Esophagus squamous epithelium (tissue), 5 donors: Measurements from ENCODE around the gene SPOCK1. TPM values are rescaled to one million over a fixed set of nuclear protein-coding genes. Genes with fewer than 3 reads are reported as not detected.

Experiments
- DNase-seq: peaks from one replicate; lab custom pipeline; 2025; lab: John Stamatoyannopoulos, UW
- H3K27ac ChIP-seq, 4 donors: fragments of 200-600 bp; sonication (generic); one replicate each; pipeline ENCODE4 v1.5.1; 2016 to 2019; ENCODE audit warnings: mild to moderate bottlenecking in 1 of 4
- H3K27me3 ChIP-seq, 4 donors: fragments of 200-600 bp; sonication (generic); 1 replicate in 3 of 4; 2 replicates in 1 of 4; pipeline versions ENCODE4 v1.5.1 to v1.6.0; 2017 to 2021; ENCODE audit warnings: antibody characterized with exemption in 1 of 4
- H3K36me3 ChIP-seq, 3 donors: fragments of 200-600 bp; sonication (generic); one replicate each; pipeline ENCODE4 v1.5.1; 2016 to 2019
- H3K4me1 ChIP-seq, 3 donors: fragments of 200-600 bp; sonication (generic); one replicate each; pipeline ENCODE4 v1.5.1; 2017 to 2019
- H3K4me3 ChIP-seq, 4 donors: fragments of 200-600 bp; sonication (generic); 1 replicate in 3 of 4; 2 replicates in 1 of 4; pipeline ENCODE4 v1.5.1; 2016 to 2019; ENCODE audit warnings: mild to moderate bottlenecking in 2 of 4, moderate library complexity in 1 of 4
- H3K9me3 ChIP-seq, 3 donors: fragments of 200-600 bp; sonication (generic); one replicate each; pipeline ENCODE4 v1.5.1; 2016 to 2019
- POLR2A ChIP-seq, 4 donors: fragments of 450-650 bp; IDR thresholded peaks; one replicate each; pipeline ENCODE4 v1.6.1; 2017; ENCODE audit warnings: antibody characterized with exemption in 4 of 4, mild to moderate bottlenecking in 4 of 4, moderate library complexity in 3 of 4
- WGBS, 2 donors: methylation state at CpG; one replicate each; pipeline ENCODE4 v1.1.5; 2018; 5-methylcytosine and 5-hydroxymethylcytosine counted together
- intact Hi-C: fragments of 100-400 bp; cut with DNase I; formaldehyde crosslinking; loops from one replicate; pipeline ENCODE4 v1.15.0; 2022
- total RNA-seq, 4 donors: library from RNA; depleted of rRNA; stranded (reverse); fragments of >200 nt; gene quantifications; one replicate each; pipeline ENCODE4 v1.1.0, GENCODE V29; 2016
- TF ChIP-seq, protein P1 (sequence below), 6 experiments: fragments of 450-650 bp in 4 of 6; fragments of 200-600 bp in 2 of 6; sonication (generic) in 2 of 6; IDR thresholded peaks; one replicate each; pipeline ENCODE4 v1.5.1; 2016 to 2019; ENCODE audit warnings: antibody characterized with exemption in 6 of 6, mild to moderate bottlenecking in 4 of 6, moderate library complexity in 4 of 6
- donor health status: DM: yes; HTN: yes; CAD: no.

SPOCK1 gene
- total RNA-seq, 4 donors from 2014 or later: 0.99 to 21.9 (median 8.1) TPM

DNA sequence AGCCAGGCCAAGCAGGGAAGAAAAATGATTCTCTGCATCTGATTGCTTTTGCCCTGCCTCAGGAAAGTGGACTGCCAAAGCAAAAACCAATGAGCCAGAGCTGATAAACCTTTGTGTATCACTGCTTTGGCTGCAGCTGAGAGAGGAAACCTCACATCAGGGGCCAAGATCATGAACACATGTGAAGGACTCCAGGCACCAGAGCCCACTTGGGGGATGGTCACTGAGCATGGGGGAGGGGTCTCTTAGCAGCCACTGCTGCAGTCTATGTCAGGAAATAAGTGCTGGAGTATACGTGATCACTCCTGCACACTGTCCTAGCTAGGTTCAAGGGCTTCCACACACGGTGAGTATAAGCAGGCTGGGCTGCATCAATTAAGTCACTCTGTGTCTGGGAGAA lies 229.9 kb downstream of the SPOCK1 start:
- no peak overlapping the region for H3K27ac ChIP-seq
- WGBS, 2 donors: 33 to 67% methylated on average over 2 of the region's 2 CpGs
- no peaks in the 10 kb centered on the region for H3K9me3 ChIP-seq
- H3K4me3 ChIP-seq: no peak overlapping the region
- H3K4me1 ChIP-seq: no peaks in the 10 kb centered on the region
- intact Hi-C loops: no loop called here
- H3K27me3 ChIP-seq: peaks cover 0 to 10% (median 0%) of the 10 kb centered on the region in 4 donors
- no peak for TF ChIP-seq POLR2A (IDR thresholded peaks at IDR 0.05)
- TF ChIP-seq, protein P1, sequence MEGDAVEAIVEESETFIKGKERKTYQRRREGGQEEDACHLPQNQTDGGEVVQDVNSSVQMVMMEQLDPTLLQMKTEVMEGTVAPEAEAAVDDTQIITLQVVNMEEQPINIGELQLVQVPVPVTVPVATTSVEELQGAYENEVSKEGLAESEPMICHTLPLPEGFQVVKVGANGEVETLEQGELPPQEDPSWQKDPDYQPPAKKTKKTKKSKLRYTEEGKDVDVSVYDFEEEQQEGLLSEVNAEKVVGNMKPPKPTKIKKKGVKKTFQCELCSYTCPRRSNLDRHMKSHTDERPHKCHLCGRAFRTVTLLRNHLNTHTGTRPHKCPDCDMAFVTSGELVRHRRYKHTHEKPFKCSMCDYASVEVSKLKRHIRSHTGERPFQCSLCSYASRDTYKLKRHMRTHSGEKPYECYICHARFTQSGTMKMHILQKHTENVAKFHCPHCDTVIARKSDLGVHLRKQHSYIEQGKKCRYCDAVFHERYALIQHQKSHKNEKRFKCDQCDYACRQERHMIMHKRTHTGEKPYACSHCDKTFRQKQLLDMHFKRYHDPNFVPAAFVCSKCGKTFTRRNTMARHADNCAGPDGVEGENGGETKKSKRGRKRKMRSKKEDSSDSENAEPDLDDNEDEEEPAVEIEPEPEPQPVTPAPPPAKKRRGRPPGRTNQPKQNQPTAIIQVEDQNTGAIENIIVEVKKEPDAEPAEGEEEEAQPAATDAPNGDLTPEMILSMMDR (IDR thresholded peaks at IDR 0.05): no peak
- DNase-seq: no peak
- no peaks in the 10 kb centered on the region for H3K36me3 ChIP-seq

DNA sequence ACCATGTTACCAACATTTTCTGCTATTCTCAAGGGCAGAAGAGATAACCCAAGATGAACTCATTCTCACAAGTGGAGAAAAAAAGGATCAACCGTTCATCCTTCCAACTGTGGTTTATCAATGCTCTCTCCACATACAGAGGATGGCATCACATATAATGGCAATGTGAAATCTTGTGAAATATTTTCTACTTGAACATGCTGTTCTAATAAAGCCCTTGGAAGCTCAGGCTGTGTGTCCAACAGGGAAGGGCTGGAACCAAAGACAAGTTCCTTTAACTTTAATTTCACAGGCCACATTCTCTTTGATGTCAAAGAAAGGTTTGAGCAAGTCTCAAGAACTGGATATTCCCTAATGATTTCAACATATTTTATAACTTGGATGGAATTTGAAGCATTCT lies 230.5 kb downstream of the SPOCK1 start:
- no peak for DNase-seq
- intact Hi-C loops: no loop called here

DNA sequence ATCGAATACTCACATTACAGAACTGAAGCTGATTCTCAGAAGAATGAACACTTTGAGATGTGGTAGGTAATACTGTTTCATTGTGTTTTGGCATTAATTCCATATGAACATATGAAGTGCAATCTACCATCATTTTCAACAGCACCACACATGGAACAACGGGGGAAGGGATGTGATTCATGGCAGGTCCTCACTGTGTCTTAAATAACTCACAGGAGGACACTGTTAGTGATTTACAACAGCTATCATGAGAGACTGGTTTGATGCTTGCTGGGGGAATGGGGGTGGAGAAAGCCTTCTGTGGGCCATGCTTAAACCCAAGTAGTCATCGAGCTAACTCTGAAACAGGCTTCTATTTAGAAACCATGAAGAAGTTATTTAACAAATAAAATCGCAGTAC lies 232.9 kb downstream of the SPOCK1 start:
- TF ChIP-seq POLR2A (IDR thresholded peaks at IDR 0.05): no peak
- TF ChIP-seq, protein P1 (IDR thresholded peaks at IDR 0.05): no peak

More for the DNA sequence above, 230.5 kb downstream of the SPOCK1 start:
- WGBS, 2 donors: 67% methylated on average over 1 of the region's 1 CpG
- Histone ChIP-seq H3K27me3 (peaks cover 0 to 12% (median 0%) of the 10 kb centered on the region in 4 donors), H3K4me3 (no peak overlapping the region), H3K36me3 (no peaks in the 10 kb centered on the region), H3K9me3 (no peaks in the 10 kb centered on the region), H3K4me1 (no peaks in the 10 kb centered on the region), H3K27ac (no peak overlapping the region)
- TF ChIP-seq POLR2A (IDR thresholded peaks at IDR 0.05): no peak
- TF ChIP-seq, protein P1 (IDR thresholded peaks at IDR 0.05): no peak

DNA sequence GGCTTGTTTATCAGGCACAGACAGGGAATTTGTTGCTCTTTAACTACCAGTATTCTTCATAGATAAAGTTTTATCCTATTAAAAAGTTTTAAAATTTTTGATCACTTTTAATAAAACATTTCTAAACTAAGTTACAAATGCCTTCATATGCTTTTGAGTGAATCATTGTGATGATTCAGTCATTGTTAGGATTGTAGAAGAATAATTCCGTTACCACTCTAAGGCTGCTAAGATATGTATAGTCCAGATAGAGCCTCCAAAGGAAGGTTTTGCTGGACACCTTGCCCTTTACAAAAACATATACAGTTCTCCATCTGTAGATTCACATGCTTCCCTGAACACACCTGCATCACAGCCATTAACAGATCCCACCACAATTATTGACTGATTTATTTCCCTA lies 233.7 kb downstream of the SPOCK1 start:
- Histone ChIP-seq H3K9me3 (no peaks in the 10 kb centered on the region), H3K27me3 (peaks cover 0 to 12% (median 0%) of the 10 kb centered on the region in 4 donors), H3K4me1 (no peaks in the 10 kb centered on the region), H3K36me3 (no peaks in the 10 kb centered on the region), H3K27ac (no peak overlapping the region), H3K4me3 (no peak overlapping the region)
- 30 to 78% methylated on average over 1 of the region's 1 CpG for WGBS, 2 donors
- intact Hi-C loops: no loop called here
- TF ChIP-seq POLR2A (IDR thresholded peaks at IDR 0.05): no peak
- TF ChIP-seq, protein P1 (IDR thresholded peaks at IDR 0.05): no peak
- DNase-seq: no peak

More for the DNA sequence above, 232.9 kb downstream of the SPOCK1 start:
- no peaks in the 10 kb centered on the region for H3K36me3 ChIP-seq
- WGBS, 2 donors: 83 to 84% methylated on average over 4 of the region's 4 CpGs
- no peaks in the 10 kb centered on the region for H3K4me1 ChIP-seq
- intact Hi-C loops: no loop called here
- DNase-seq: no peak
- peaks cover 0 to 12% (median 0%) of the 10 kb centered on the region in 4 donors for H3K27me3 ChIP-seq
- H3K4me3 ChIP-seq: no peak overlapping the region
- no peak overlapping the region for H3K27ac ChIP-seq
- H3K9me3 ChIP-seq: no peaks in the 10 kb centered on the region

DNA sequence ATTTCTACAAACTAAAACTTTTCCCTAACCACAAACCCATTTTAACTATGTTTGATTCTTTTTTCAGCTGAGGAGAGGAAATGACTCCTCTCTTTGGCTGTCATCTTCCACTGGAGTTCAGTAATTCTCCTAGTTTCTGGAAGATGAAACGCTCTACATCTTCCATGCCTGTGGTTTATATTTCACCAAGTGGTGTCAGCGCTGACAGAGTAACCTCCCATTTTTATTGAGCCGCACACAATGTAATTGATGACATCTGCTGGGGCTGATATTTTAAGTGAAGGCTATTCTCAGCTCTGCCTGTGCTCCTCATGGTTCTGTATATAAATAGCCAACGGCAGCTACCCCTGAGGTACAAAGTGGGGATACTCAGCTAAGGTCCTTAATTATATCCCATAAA lies 234.6 kb downstream of the SPOCK1 start:
- TF ChIP-seq POLR2A (IDR thresholded peaks at IDR 0.05): no peak
- TF ChIP-seq, protein P1 (IDR thresholded peaks at IDR 0.05): no peak
- Histone ChIP-seq H3K9me3 (no peaks in the 10 kb centered on the region), H3K4me1 (no peaks in the 10 kb centered on the region), H3K27me3 (peaks cover 0 to 12% (median 0%) of the 10 kb centered on the region in 4 donors), H3K27ac (no peak overlapping the region), H3K4me3 (no peak overlapping the region), H3K36me3 (no peaks in the 10 kb centered on the region)
- WGBS, 2 donors: 71 to 74% methylated on average over 3 to 4 of the region's 4 CpGs
- no peak for DNase-seq
- intact Hi-C loops: no loop called here
